Choroid plexus epithelial cell (primary cell): ENCODE data around the gene BANP.
"Not testable (repeated sequence)": the region's sequence is repeated elsewhere in the genome, so short reads cannot be mapped to it uniquely, and the experiment has no call there.

ENCODE experiments used
- DNase-seq: peaks from one replicate; pipeline ENCODE4 v3.0.0-alpha.2; 2010; ENCODE audit warnings: low read depth
- H3K4me3 ChIP-seq: 2 replicates; pipeline ENCODE4 v1.5.1; 2011; ENCODE audit warnings: low read depth, mild to moderate bottlenecking, control low read depth, low read length, moderate library complexity
- CTCF ChIP-seq: conservative IDR thresholded peaks from 2 replicates; pipeline ENCODE4 v1.5.1; 2011; ENCODE audit warnings: low read depth, mild to moderate bottlenecking, control low read depth, inconsistent platforms, low read length, moderate library complexity

BANP gene

GRCh38 chr16:88030498-88030897 lies 79.3 kb downstream of the BANP start:
- no peak for TF ChIP-seq CTCF
- no peak for DNase-seq
- no peak overlapping the region for H3K4me3 ChIP-seq

- H3K4me3 ChIP-seq, DNase-seq: not testable (repeated sequence)
These were observed 79.7 kb downstream of the BANP start for GRCh38 chr16:88030961-88031360.

GRCh38 chr16:88033003-88033740 lies 81.9 kb downstream of the BANP start:
- H3K4me3 ChIP-seq, DNase-seq: not testable (repeated sequence)

GRCh38 chr16:88034770-88035169 lies 83.5 kb downstream of the BANP start:
- TF ChIP-seq CTCF: no peak
- H3K4me3 ChIP-seq: no peak overlapping the region
- no peak for DNase-seq

GRCh38 chr16:88035292-88035691 lies 84.1 kb downstream of the BANP start:
- H3K4me3 ChIP-seq: no peak overlapping the region
- DNase-seq: no peak
- TF ChIP-seq CTCF: peak; percentile 32

- not testable (repeated sequence) for DNase-seq, H3K4me3 ChIP-seq
These were observed 84.8 kb downstream of the BANP start for GRCh38 chr16:88035884-88036639.

- not testable (repeated sequence) for DNase-seq, H3K4me3 ChIP-seq
These were observed 85.4 kb downstream of the BANP start for GRCh38 chr16:88036640-88036996.

- DNase-seq, H3K4me3 ChIP-seq: not testable (repeated sequence)
These were observed 86.1 kb downstream of the BANP start for GRCh38 chr16:88037359-88037758.

GRCh38 chr16:88037876-88038525 lies 86.8 kb downstream of the BANP start:
- not testable (repeated sequence) for H3K4me3 ChIP-seq, DNase-seq

- not testable (repeated sequence) for DNase-seq
These were observed 87.3 kb downstream of the BANP start for GRCh38 chr16:88038526-88038908.

More at GRCh38 chr16:88038526-88038908, 87.3 kb downstream of the BANP start:
- not testable (repeated sequence) for H3K4me3 ChIP-seq
